Measurements from ENCODE around the gene CDR2. TPM values are rescaled to one million over a fixed set of nuclear protein-coding genes. Genes with fewer than 3 reads are reported as not detected.
A peak's percentile ranks its signal among the peaks of the same experiment; 100 is the strongest.

The CDR2 gene
- total and polyA plus RNA-seq, 9 of the 15 experiments (the other 6 are each of a cell fraction or from before 2014, with no cell fraction given), result 4.6 to 30.3 (median 19.9) TPM

GRCh38 chr16:22373662-22374310, 633 bp downstream of the CDR2 start (continued):
- 0 out of 2 replicates have a peak, but pooled peaks have one; percentile 39 for TF ChIP-seq E2F1 (CRISPR knock-in tag; IDR thresholded peaks at IDR 0.05)
- TF ChIP-seq RFX5 (IDR thresholded peaks at IDR 0.05; ENCODE audit: low read depth, low read length), result no peak
- TF ChIP-seq NCOA6 (IDR thresholded peaks at IDR 0.05), result peak; percentile 74
- TF ChIP-seq SAFB (IDR thresholded peaks at IDR 0.05; ENCODE audit: borderline replicate concordance, low read depth, low read length), result peak; percentile 32; the same call in 1 of the 2 replicates
- TF ChIP-seq ETV1 (tag; conservative IDR thresholded peaks at IDR 0.05; ENCODE audit: low read depth), result no peak
- TF ChIP-seq SMC3 (conservative IDR thresholded peaks at IDR 0.05; ENCODE audit: insufficient read depth, low read depth, low read length), result 0 out of 2 replicates have a peak, but pooled peaks have one; percentile 15
- no peak for TF ChIP-seq PHF21A (IDR thresholded peaks at IDR 0.05; ENCODE audit: borderline replicate concordance, low read depth)
- TF ChIP-seq E2F8 (IDR thresholded peaks at IDR 0.05; ENCODE audit: low read depth, partially characterized antibody), result no peak
- no peak for TF ChIP-seq ZNF740 (CRISPR knock-in tag; IDR thresholded peaks at IDR 0.05)
- no peak for TF ChIP-seq ZNF740 (tag; IDR thresholded peaks at IDR 0.05)
- TF ChIP-seq ZBTB34 (CRISPR knock-in tag; IDR thresholded peaks at IDR 0.05), result no peak
- TF ChIP-seq KDM1A (IDR thresholded peaks at IDR 0.05), result no peak
- no peak for TF ChIP-seq RAD51 (IDR thresholded peaks at IDR 0.05; ENCODE audit: borderline replicate concordance, low read depth)
- TF ChIP-seq HOMEZ (CRISPR knock-in tag; IDR thresholded peaks at IDR 0.05), result no peak
- no peak for TF ChIP-seq ZNF324 (CRISPR knock-in tag; IDR thresholded peaks at IDR 0.05)
